ENCODE data around the gene RTL1.

The RTL1 gene

DNA sequence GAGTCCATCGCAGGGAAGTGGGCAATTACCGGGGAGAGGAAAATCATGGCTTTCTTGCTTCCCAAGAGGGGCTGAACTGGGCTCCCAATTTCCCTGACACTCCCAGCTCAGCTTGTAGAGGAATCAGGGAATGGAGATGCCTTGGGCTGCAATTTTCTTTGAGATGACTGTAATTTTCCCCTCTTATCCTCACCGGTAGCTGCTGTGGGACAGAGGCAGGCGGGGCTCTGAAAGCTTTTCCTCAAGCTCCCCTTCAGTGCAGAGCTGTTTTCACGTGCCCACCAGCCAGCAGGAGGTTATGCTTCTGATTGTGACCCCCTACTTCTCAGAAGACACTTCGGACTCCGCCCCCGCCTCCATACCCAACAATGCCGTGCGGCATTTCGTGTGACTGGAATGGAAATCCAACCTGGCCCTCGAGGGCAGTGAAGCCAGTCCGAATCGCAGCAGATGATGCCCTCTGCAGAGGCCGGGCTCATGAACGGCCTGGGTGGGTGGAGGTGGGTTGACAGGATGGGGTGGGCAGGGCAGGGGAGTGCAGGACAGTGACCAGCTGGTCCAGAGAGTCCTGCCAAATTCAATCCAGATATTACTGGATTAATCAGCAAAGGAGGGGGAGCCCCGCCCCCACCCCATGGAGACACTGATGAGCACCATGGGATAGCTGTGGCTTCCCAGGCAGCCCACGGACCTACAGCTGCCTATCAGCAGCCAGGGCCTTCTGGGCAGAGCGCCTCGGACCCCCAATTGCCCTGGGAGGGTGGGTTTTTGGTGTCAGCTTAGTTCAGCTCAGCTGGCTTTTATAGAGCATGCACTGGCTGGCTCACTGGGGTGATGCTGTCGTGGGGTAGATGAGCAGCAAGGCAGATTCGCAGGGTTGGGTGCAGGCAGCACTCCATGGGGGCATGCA lies 37.6 kb downstream of the RTL1 start:
- TF ChIP-seq, protein P1, sequence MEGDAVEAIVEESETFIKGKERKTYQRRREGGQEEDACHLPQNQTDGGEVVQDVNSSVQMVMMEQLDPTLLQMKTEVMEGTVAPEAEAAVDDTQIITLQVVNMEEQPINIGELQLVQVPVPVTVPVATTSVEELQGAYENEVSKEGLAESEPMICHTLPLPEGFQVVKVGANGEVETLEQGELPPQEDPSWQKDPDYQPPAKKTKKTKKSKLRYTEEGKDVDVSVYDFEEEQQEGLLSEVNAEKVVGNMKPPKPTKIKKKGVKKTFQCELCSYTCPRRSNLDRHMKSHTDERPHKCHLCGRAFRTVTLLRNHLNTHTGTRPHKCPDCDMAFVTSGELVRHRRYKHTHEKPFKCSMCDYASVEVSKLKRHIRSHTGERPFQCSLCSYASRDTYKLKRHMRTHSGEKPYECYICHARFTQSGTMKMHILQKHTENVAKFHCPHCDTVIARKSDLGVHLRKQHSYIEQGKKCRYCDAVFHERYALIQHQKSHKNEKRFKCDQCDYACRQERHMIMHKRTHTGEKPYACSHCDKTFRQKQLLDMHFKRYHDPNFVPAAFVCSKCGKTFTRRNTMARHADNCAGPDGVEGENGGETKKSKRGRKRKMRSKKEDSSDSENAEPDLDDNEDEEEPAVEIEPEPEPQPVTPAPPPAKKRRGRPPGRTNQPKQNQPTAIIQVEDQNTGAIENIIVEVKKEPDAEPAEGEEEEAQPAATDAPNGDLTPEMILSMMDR (IDR thresholded peaks at IDR 0.05; ENCODE audit: insufficient read depth, low read depth, low read length, missing control alignments), result no peak
- H3K4me3 ChIP-seq (ENCODE audit: low read length), result no peak overlapping the region
- no peak for DNase-seq (ENCODE audit: low read depth)

- no peak overlapping the region for H3K4me3 ChIP-seq (ENCODE audit: low read length)
- TF ChIP-seq, protein P1 (IDR thresholded peaks at IDR 0.05; ENCODE audit: insufficient read depth, low read depth, low read length, missing control alignments), result no peak
- DNase-seq (ENCODE audit: low read depth), result peak; percentile 36
These were observed 38.4 kb downstream of the RTL1 start for GRCh38 chr14:100864960-100865681.

- DNase-seq (ENCODE audit: low read depth), result no peak
- no peak overlapping the region for H3K4me3 ChIP-seq (ENCODE audit: low read length)
- TF ChIP-seq, protein P1 (IDR thresholded peaks at IDR 0.05; ENCODE audit: insufficient read depth, low read depth, low read length, missing control alignments), result no peak
These were observed 39.3 kb downstream of the RTL1 start for GRCh38 chr14:100864206-100864605.

DNA sequence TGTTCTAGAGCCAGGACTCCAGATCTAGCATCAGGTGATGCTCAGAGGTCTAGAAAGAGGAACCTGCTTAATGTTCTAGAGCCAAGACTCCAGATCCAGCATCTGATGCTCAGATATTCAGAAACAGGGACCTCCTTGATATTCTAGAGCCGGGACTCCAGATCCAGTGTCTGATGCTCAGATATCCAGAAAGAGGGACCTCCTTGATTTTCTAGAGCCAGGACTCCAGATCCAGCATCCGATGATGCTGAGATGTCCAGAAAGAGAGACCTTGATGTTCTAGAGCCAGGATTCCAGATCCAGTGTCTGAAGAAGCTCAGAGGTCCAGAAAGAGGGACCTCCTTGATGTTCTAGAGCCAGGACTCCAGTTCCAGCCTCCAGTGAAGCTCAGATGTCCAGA lies 40.7 kb downstream of the RTL1 start:
- TF ChIP-seq, protein P1 (IDR thresholded peaks at IDR 0.05; ENCODE audit: insufficient read depth, low read depth, low read length, missing control alignments), result no peak
- no peak overlapping the region for H3K4me3 ChIP-seq (ENCODE audit: low read length)
- no peak for DNase-seq (ENCODE audit: low read depth)

- no peak overlapping the region for H3K4me3 ChIP-seq (ENCODE audit: low read length)
- TF ChIP-seq, protein P1 (IDR thresholded peaks at IDR 0.05; ENCODE audit: insufficient read depth, low read depth, low read length, missing control alignments), result no peak
- no peak for DNase-seq (ENCODE audit: low read depth)
These were observed 41.2 kb downstream of the RTL1 start for GRCh38 chr14:100862277-100862676.

- TF ChIP-seq, protein P1 (IDR thresholded peaks at IDR 0.05; ENCODE audit: insufficient read depth, low read depth, low read length, missing control alignments), result no peak
- no peak overlapping the region for H3K4me3 ChIP-seq (ENCODE audit: low read length)
- DNase-seq (ENCODE audit: low read depth), result no peak
These were observed 41.6 kb downstream of the RTL1 start for GRCh38 chr14:100861937-100862247.
